GM21825 (cell line): ENCODE data around the gene GBP5.

Experiments used
- ATAC-seq: cut with Tn5 transposase; IDR thresholded peaks from one replicate; pipeline ENCODE4 v1.9.1; 2021; ENCODE audit warnings: mild to moderate bottlenecking, moderate library complexity; ENCODE audit not compliant: unreplicated experiment

GBP5 gene

GRCh38 chr1:89272269-89273041 lies at the start of gene GBP5:
GBP5 (minus strand) TSS chr1:89272860; CDS start chr1:89269555, 3,305 bp downstream.
- ATAC-seq, result peak; percentile 65

GRCh38 chr1:89322402-89322801 lies 49.7 kb upstream of the GBP5 start:
- no peak for ATAC-seq

GRCh38 chr1:89312572-89312971 lies 39.9 kb upstream of the GBP5 start:
- no peak for ATAC-seq

GRCh38 chr1:89311757-89312156 lies 39.1 kb upstream of the GBP5 start:
- ATAC-seq, result no peak

- ATAC-seq, result no peak
Measured at GRCh38 chr1:89310976-89311375, 38.3 kb upstream of the GBP5 start.

GRCh38 chr1:89310505-89310904 lies 37.8 kb upstream of the GBP5 start:
- ATAC-seq, result peak; percentile 88

- no peak for ATAC-seq
Measured at GRCh38 chr1:89309828-89310227, 37.2 kb upstream of the GBP5 start.

- no peak for ATAC-seq
Measured at GRCh38 chr1:89306273-89306672, 33.6 kb upstream of the GBP5 start.

GRCh38 chr1:89305493-89305892 lies 32.8 kb upstream of the GBP5 start:
- no peak for ATAC-seq

GRCh38 chr1:89304572-89305230 lies 32.0 kb upstream of the GBP5 start:
- no peak for ATAC-seq

- ATAC-seq, result no peak
Measured at GRCh38 chr1:89302697-89303332, 30.2 kb upstream of the GBP5 start.

GRCh38 chr1:89299739-89300463 lies 27.2 kb upstream of the GBP5 start:
- peak; percentile 94 for ATAC-seq

GRCh38 chr1:89298461-89298860 lies 25.8 kb upstream of the GBP5 start:
- no peak for ATAC-seq

GRCh38 chr1:89295187-89295586 lies 22.5 kb upstream of the GBP5 start:
- ATAC-seq, result no peak

- no peak for ATAC-seq
Measured at GRCh38 chr1:89291276-89291675, 18.6 kb upstream of the GBP5 start.

GRCh38 chr1:89288051-89288340 lies 15.3 kb upstream of the GBP5 start:
- ATAC-seq, result no peak

GRCh38 chr1:89287181-89288050 lies 14.8 kb upstream of the GBP5 start:
- ATAC-seq, result peak; percentile 27

GRCh38 chr1:89286549-89287180 lies 14.0 kb upstream of the GBP5 start:
- ATAC-seq, result peak; percentile 84

GRCh38 chr1:89285745-89286380 lies 13.2 kb upstream of the GBP5 start:
- no peak for ATAC-seq
